Measurements from ENCODE around the gene AMBRA1. TPM values are rescaled to one million over a fixed set of nuclear protein-coding genes. Genes with fewer than 3 reads are reported as not detected.

Gene AMBRA1
- total and polyA plus RNA-seq, 8 donors: 6.8 to 18.7 (median 11.1) TPM

DNA sequence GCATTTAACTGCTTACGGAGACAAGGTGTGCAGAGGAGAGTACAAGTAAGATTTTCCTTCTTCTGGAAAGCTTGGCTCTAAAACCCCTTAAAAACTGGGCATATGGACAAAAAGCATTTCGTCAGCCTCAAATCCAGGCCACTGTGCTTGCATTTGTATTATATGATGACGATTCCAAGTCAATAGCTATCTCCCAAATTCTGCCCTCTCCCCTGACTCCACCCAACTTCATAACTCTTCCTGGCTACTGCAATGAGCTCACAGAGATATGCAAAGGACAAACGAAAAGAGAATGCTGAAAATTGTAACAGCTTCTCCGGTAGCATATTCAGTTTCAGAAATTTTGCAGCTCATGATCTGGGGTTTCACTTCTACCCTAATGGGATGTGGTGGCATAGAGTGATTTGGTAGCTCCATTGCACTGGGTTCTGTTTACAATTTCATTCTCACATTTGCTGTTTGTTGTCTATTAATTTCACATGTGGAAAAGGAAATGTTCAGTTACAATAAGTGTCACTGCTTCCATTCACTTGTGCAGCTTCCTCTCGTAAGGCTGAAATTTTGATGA, 156.6 kb downstream of the AMBRA1 start:
- FAIRE-seq: no peak

DNA sequence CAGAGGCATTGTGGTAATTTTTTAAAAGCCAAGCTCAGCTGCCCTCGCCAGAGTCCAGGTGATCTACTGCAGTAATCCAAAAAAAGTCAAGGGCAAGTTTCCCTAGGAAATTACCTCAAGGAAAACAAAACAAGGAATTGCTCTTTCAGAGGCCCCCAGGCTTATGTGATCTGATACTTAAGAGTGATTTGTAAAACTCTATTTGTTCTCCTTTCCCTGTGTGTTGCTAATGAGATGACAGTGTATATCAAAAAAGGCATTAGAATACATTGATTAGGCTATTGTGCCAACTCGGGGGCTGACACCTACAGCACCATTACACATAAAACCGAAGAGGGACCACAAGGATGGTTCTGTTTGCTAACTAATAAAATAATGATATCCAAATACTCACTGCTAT, 157.7 kb downstream of the AMBRA1 start:
- WGBS, 2 donors: 83 to 84% methylated on average over 3 of the region's 3 CpGs
- Histone ChIP-seq H3K36me3 (peaks cover 0 to 7% (median 0%) of the 10 kb centered on the region in 3 donors), H3K4me3 (no peak overlapping the region), H3K9me3 (no peaks in the 10 kb centered on the region), H3K4me1 (no peaks in the 10 kb centered on the region), H3K27ac (no peak overlapping the region), H3K27me3 (no peaks in the 10 kb centered on the region)
- TF ChIP-seq, protein P1, sequence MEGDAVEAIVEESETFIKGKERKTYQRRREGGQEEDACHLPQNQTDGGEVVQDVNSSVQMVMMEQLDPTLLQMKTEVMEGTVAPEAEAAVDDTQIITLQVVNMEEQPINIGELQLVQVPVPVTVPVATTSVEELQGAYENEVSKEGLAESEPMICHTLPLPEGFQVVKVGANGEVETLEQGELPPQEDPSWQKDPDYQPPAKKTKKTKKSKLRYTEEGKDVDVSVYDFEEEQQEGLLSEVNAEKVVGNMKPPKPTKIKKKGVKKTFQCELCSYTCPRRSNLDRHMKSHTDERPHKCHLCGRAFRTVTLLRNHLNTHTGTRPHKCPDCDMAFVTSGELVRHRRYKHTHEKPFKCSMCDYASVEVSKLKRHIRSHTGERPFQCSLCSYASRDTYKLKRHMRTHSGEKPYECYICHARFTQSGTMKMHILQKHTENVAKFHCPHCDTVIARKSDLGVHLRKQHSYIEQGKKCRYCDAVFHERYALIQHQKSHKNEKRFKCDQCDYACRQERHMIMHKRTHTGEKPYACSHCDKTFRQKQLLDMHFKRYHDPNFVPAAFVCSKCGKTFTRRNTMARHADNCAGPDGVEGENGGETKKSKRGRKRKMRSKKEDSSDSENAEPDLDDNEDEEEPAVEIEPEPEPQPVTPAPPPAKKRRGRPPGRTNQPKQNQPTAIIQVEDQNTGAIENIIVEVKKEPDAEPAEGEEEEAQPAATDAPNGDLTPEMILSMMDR (IDR thresholded peaks at IDR 0.05): no peak
- FAIRE-seq (no peak), DNase-seq (no peak), ATAC-seq (no peak)
- intact Hi-C loops (cut with DNase I): no loop called here

More for the DNA sequence above, 156.6 kb downstream of the AMBRA1 start:
- Histone ChIP-seq H3K9me3 (no peaks in the 10 kb centered on the region), H3K4me1 (no peaks in the 10 kb centered on the region), H3K27ac (no peak overlapping the region), H3K4me3 (no peak overlapping the region), H3K36me3 (no peaks in the 10 kb centered on the region), H3K27me3 (no peaks in the 10 kb centered on the region)
- ATAC-seq (no peak), DNase-seq (no peak)
- intact Hi-C loops (cut with DNase I): no loop called here
- TF ChIP-seq, protein P1 (IDR thresholded peaks at IDR 0.05): no peak
- WGBS, 2 donors: 81 to 84% methylated on average over 6 of the region's 6 CpGs

GRCh38 chr11:46435679-46436078, 158.1 kb downstream of the AMBRA1 start:
- ATAC-seq: peak in 1 of 4 donors; percentile 35
- Histone ChIP-seq H3K27me3 (no peaks in the 10 kb centered on the region), H3K9me3 (no peaks in the 10 kb centered on the region), H3K36me3 (peaks cover 0 to 7% (median 0%) of the 10 kb centered on the region in 3 donors), H3K27ac (no peak overlapping the region), H3K4me3 (no peak overlapping the region), H3K4me1 (no peaks in the 10 kb centered on the region)
- no peak for FAIRE-seq
- 80 to 86% methylated on average over 3 of the region's 3 CpGs for WGBS, 2 donors
- intact Hi-C loops (cut with DNase I): no loop called here
- DNase-seq: no peak
- TF ChIP-seq, protein P1 (IDR thresholded peaks at IDR 0.05): no peak

DNA sequence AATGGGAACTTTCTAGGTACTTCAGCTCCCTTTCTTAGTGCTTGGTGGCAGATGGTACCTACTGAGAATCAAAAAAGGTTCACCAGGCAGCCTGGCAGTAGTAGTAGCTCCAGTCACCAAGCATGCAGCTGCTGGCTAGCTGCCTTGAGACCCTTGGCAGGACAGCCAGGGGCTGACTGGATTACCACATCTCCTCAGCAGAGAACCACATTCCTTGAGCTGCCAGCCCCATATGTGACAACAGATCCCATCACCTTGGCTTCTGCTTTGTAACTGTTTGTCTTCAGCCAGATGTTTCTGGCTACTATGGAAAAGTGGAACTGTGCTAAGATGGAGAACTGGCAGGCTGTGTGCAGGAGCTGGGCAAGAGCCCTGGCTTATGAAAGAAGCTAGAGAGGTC, 162.6 kb downstream of the AMBRA1 start:
- Histone ChIP-seq H3K9me3 (no peaks in the 10 kb centered on the region), H3K36me3 (peaks cover 0 to 7% (median 0%) of the 10 kb centered on the region in 3 donors), H3K4me3 (no peak overlapping the region), H3K4me1 (no peaks in the 10 kb centered on the region), H3K27me3 (no peaks in the 10 kb centered on the region), H3K27ac (no peak overlapping the region)
- FAIRE-seq (no peak), DNase-seq (no peak), ATAC-seq (no peak)
- intact Hi-C loops (cut with DNase I): no loop called here
- TF ChIP-seq, protein P1 (IDR thresholded peaks at IDR 0.05): no peak

- Histone ChIP-seq H3K4me3 (no peak overlapping the region), H3K4me1 (no peaks in the 10 kb centered on the region), H3K9me3 (no peaks in the 10 kb centered on the region), H3K27me3 (no peaks in the 10 kb centered on the region), H3K36me3 (peaks cover 0 to 7% (median 0%) of the 10 kb centered on the region in 3 donors), H3K27ac (no peak overlapping the region)
- ATAC-seq (no peak), FAIRE-seq (no peak), DNase-seq (no peak)
- TF ChIP-seq, protein P1 (IDR thresholded peaks at IDR 0.05): no peak
- intact Hi-C loops (cut with DNase I): no loop called here
- WGBS, 2 donors: 90 to 91% methylated on average over 3 of the region's 3 CpGs
These were observed 164.1 kb downstream of the AMBRA1 start for GRCh38 chr11:46429717-46430116.

All from pancreas (tissue), 10 donors.